ENCODE measurements around the gene PXDN. TPM values are rescaled to one million over a fixed set of nuclear protein-coding genes. Genes with fewer than 3 reads are reported as not detected.
"Not testable (repeated sequence)": the region's sequence is repeated elsewhere in the genome, so short reads cannot be mapped to it uniquely, and the experiment has no call there.

The PXDN gene
- total and polyA plus RNA-seq, 2 donors (not counting 1 experiment from before 2014, with no cell fraction given), result 0.21 to 1.4 TPM

- Mint-ChIP-seq H3K4me3 (no peak overlapping the region), H3K27me3 (peaks cover 3% of the 10 kb centered on the region), H3K27ac (no peak overlapping the region), H3K4me1 (no peaks in the 10 kb centered on the region), H3K9me3 (ENCODE audit: insufficient read depth) (no peaks in the 10 kb centered on the region)
- Histone ChIP-seq H3K4me1 (ENCODE audit: control insufficient read depth in 2 of 2, insufficient read depth in 2 of 2, low read length in 2 of 2) (no peaks in the 10 kb centered on the region), H4K20me1 (ENCODE audit: control insufficient read depth, insufficient read depth, low read length, poor library complexity, severe bottlenecking) (no peaks in the 10 kb centered on the region), H3K4me2 (replicated peaks; ENCODE audit: low read depth, low read length, poor library complexity, severe bottlenecking) (no peak overlapping the region), H3K27ac (ENCODE audit: low read length in 2 of 2) (no peak overlapping the region), H3K9me3 (ENCODE audit: control extremely low read depth in 1 of 3, control insufficient read depth in 2 of 3, insufficient read depth in 1 of 3, low read length in 2 of 3) (peaks cover 0 to 26% (median 4%) of the 10 kb centered on the region in 3 donors), H3K27me3 (replicated peaks in 1 of 4; ENCODE audit: control extremely low read depth in 1 of 4, control insufficient read depth in 3 of 4, insufficient read depth in 4 of 4, low read length in 3 of 4) (no peaks in the 10 kb centered on the region), H3K36me3 (replicated peaks in 1 of 2; ENCODE audit: control extremely low read depth in 1 of 2, control insufficient read depth in 1 of 2, extremely low read depth in 1 of 2, insufficient read depth in 2 of 2, low read length in 1 of 2) (no peaks in the 10 kb centered on the region), H3K9ac (ENCODE audit: low read length) (no peak overlapping the region), H3K79me2 (ENCODE audit: control insufficient read depth, insufficient read depth, low read length) (no peaks in the 10 kb centered on the region), H3K4me3 (ENCODE audit: control extremely low read depth in 1 of 5, extremely low read depth in 1 of 5, insufficient read depth in 1 of 5, low read depth in 2 of 5, low read length in 4 of 5) (no peak overlapping the region), H2AFZ (ENCODE audit: insufficient read depth, low read depth, low read length, poor library complexity, severe bottlenecking) (no peak overlapping the region)
- ATAC-seq (ENCODE audit: low read depth) (no peak), DNase-seq (no peak)
- ChIA-PET POLR2A (no interaction called here), CTCF (interaction anchor here (0.7 kb wide), 1 partner anchor 11 kb away, joined by 3 read pairs; no protein-coding TSS in a partner anchor)
- intact Hi-C loops (cut with micrococcal nuclease), result no loop called here
- TF ChIP-seq EZH2 (IDR thresholded peaks at IDR 0.05; ENCODE audit: borderline replicate concordance, insufficient read depth, low read depth, low read length, poor library complexity, severe bottlenecking) (no peak), CTCF (IDR thresholded peaks at IDR 0.05) (no peak)
- WGBS (ENCODE audit: insufficient coverage), result 88% methylated on average over 2 of the region's 5 CpGs
Observed at GRCh38 chr2:1758171-1758570, 13.9 kb upstream of the PXDN start.

- H3K4me3 ChIP-seq (ENCODE audit: control extremely low read depth in 1 of 5, extremely low read depth in 1 of 5, insufficient read depth in 1 of 5, low read depth in 2 of 5, low read length in 4 of 5), result no peak overlapping the region
- Mint-ChIP-seq H3K4me1 (no peaks in the 10 kb centered on the region), H3K4me3 (no peak overlapping the region), H3K27me3 (peaks cover 3% of the 10 kb centered on the region), H3K27ac (no peak overlapping the region), H3K9me3 (ENCODE audit: insufficient read depth) (no peaks in the 10 kb centered on the region)
- DNase-seq (no peak), ATAC-seq (ENCODE audit: low read depth) (no peak)
- no peaks in the 10 kb centered on the region for H3K4me1 ChIP-seq (ENCODE audit: control insufficient read depth in 2 of 2, insufficient read depth in 2 of 2, low read length in 2 of 2)
- WGBS (ENCODE audit: insufficient coverage), result 100% methylated on average over 1 of the region's 4 CpGs
- intact Hi-C loops (cut with micrococcal nuclease), result no loop called here
- peaks cover 0 to 2% (median 0%) of the 10 kb centered on the region in 4 experiments for H3K27me3 ChIP-seq (replicated peaks in 1 of 4; ENCODE audit: control extremely low read depth in 1 of 4, control insufficient read depth in 3 of 4, insufficient read depth in 4 of 4, low read length in 3 of 4)
- ChIA-PET POLR2A (no interaction called here), CTCF (no interaction called here)
- peaks cover 0 to 29% (median 4%) of the 10 kb centered on the region in 3 donors for H3K9me3 ChIP-seq (ENCODE audit: control extremely low read depth in 1 of 3, control insufficient read depth in 2 of 3, insufficient read depth in 1 of 3, low read length in 2 of 3)
- no peak overlapping the region for H3K9ac ChIP-seq (ENCODE audit: low read length)
- H3K4me2 ChIP-seq (replicated peaks; ENCODE audit: low read depth, low read length, poor library complexity, severe bottlenecking), result no peak overlapping the region
- H3K36me3 ChIP-seq (replicated peaks in 1 of 2; ENCODE audit: control extremely low read depth in 1 of 2, control insufficient read depth in 1 of 2, extremely low read depth in 1 of 2, insufficient read depth in 2 of 2, low read length in 1 of 2), result no peaks in the 10 kb centered on the region
- no peak overlapping the region for H3K27ac ChIP-seq (ENCODE audit: low read length in 2 of 2)
- no peaks in the 10 kb centered on the region for H4K20me1 ChIP-seq (ENCODE audit: control insufficient read depth, insufficient read depth, low read length, poor library complexity, severe bottlenecking)
- no peaks in the 10 kb centered on the region for H3K79me2 ChIP-seq (ENCODE audit: control insufficient read depth, insufficient read depth, low read length)
- no peak overlapping the region for H2AFZ ChIP-seq (ENCODE audit: insufficient read depth, low read depth, low read length, poor library complexity, severe bottlenecking)
- TF ChIP-seq EZH2 (IDR thresholded peaks at IDR 0.05; ENCODE audit: borderline replicate concordance, insufficient read depth, low read depth, low read length, poor library complexity, severe bottlenecking), result no peak
- no peak for TF ChIP-seq CTCF (IDR thresholded peaks at IDR 0.05)
Observed at GRCh38 chr2:1757567-1757966, 13.3 kb upstream of the PXDN start.

- not testable (repeated sequence) for H3K4me1 Mint-ChIP-seq, H3K4me3 Mint-ChIP-seq
Observed at GRCh38 chr2:1757146-1757545, 12.8 kb upstream of the PXDN start.

More at GRCh38 chr2:1757146-1757545, 12.8 kb upstream of the PXDN start:
- H3K27ac ChIP-seq (ENCODE audit: low read length in 2 of 2); H3K4me2 ChIP-seq (replicated peaks; ENCODE audit: low read depth, low read length, poor library complexity, severe bottlenecking); H3K4me3 ChIP-seq (ENCODE audit: control extremely low read depth in 1 of 5, extremely low read depth in 1 of 5, insufficient read depth in 1 of 5, low read depth in 2 of 5, low read length in 4 of 5); intact Hi-C loops (cut with micrococcal nuclease); ATAC-seq (ENCODE audit: low read depth); CTCF ChIA-PET; H4K20me1 ChIP-seq (ENCODE audit: control insufficient read depth, insufficient read depth, low read length, poor library complexity, severe bottlenecking); POLR2A ChIA-PET; H3K27me3 ChIP-seq (replicated peaks in 1 of 4; ENCODE audit: control extremely low read depth in 1 of 4, control insufficient read depth in 3 of 4, insufficient read depth in 4 of 4, low read length in 3 of 4); H3K9ac ChIP-seq (ENCODE audit: low read length); H3K79me2 ChIP-seq (ENCODE audit: control insufficient read depth, insufficient read depth, low read length); H3K4me1 ChIP-seq (ENCODE audit: control insufficient read depth in 2 of 2, insufficient read depth in 2 of 2, low read length in 2 of 2); H3K27me3 Mint-ChIP-seq; H2AFZ ChIP-seq (ENCODE audit: insufficient read depth, low read depth, low read length, poor library complexity, severe bottlenecking); DNase-seq; H3K9me3 Mint-ChIP-seq (ENCODE audit: insufficient read depth); H3K27ac Mint-ChIP-seq; H3K36me3 ChIP-seq (replicated peaks in 1 of 2; ENCODE audit: control extremely low read depth in 1 of 2, control insufficient read depth in 1 of 2, extremely low read depth in 1 of 2, insufficient read depth in 2 of 2, low read length in 1 of 2): not testable (repeated sequence)
- WGBS (ENCODE audit: insufficient coverage), result 84% methylated on average over 11 of the region's 12 CpGs
- peaks cover 0 to 31% (median 4%) of the 10 kb centered on the region in 3 donors for H3K9me3 ChIP-seq (ENCODE audit: control extremely low read depth in 1 of 3, control insufficient read depth in 2 of 3, insufficient read depth in 1 of 3, low read length in 2 of 3)
